BLaER1 treated with 17β-estradiol and CSF1 and Interleukin-3, amounts not matched to agents 10 nM and 100 nM (cell line): ENCODE results near the gene KAT8.
A peak's percentile ranks its signal among the peaks of the same experiment; 100 is the strongest.
"Not testable (repeated sequence)": the region's sequence is repeated elsewhere in the genome, so short reads cannot be mapped to it uniquely, and the experiment has no call there.

Source experiments
- H3K27ac ChIP-seq, 11 experiments: shearing (Covaris generic); formaldehyde crosslinking; 2 replicates each; pipeline ENCODE4 v1.8.1; 2022
- H3K27me3 ChIP-seq, 11 experiments: shearing (Covaris generic); formaldehyde crosslinking; 2 replicates each; pipeline ENCODE4 v1.8.1; 2022
- H3K36me3 ChIP-seq, 11 experiments: shearing (Covaris generic); formaldehyde crosslinking; 2 replicates each; pipeline ENCODE4 v1.8.1; 2022
- H3K4me1 ChIP-seq, 10 experiments: shearing (Covaris generic); formaldehyde crosslinking; 2 replicates each; pipeline ENCODE4 v1.8.1; 2022
- H3K4me2 ChIP-seq, 11 experiments: shearing (Covaris generic); formaldehyde crosslinking; 2 replicates each; pipeline ENCODE4 v1.8.1; 2022
- H3K4me3 ChIP-seq, 10 experiments: shearing (Covaris generic); formaldehyde crosslinking; 2 replicates each; pipeline ENCODE4 v1.8.1; 2022
- H3K9ac ChIP-seq, 11 experiments: shearing (Covaris generic); formaldehyde crosslinking; 2 replicates each; pipeline ENCODE4 v1.8.1; 2022
- H3K9me3 ChIP-seq, 11 experiments: shearing (Covaris generic); formaldehyde crosslinking; replicated peaks in 1 of 11; 2 replicates each; pipeline ENCODE4 v1.8.1; 2022
- H4K20me1 ChIP-seq, 11 experiments: shearing (Covaris generic); formaldehyde crosslinking; 2 replicates each; pipeline ENCODE4 v1.8.1; 2022
- Cebpa-rat ChIP-seq, 11 experiments: shearing (Covaris generic); IDR thresholded peaks; 2 replicates each; pipeline ENCODE4 v1.8.1; 2022

The KAT8 gene

GRCh38 chr16:31143011-31143693 is 25.7 kb downstream of the KAT8 start:
- Histone ChIP-seq H4K20me1 (no peaks in the 10 kb centered on the region), H3K9ac (peak overlapping the region; percentile 68 to 86 (median 83); a peak in 21 of 22 replicates), H3K4me2 (peak overlapping the region; percentile 84 to 98 (median 95)), H3K36me3 (no peaks in the 10 kb centered on the region), H3K27ac (peak overlapping the region; percentile 74 to 88 (median 82); a peak in 21 of 22 replicates), H3K27me3 (no peaks in the 10 kb centered on the region), H3K4me3 (peak overlapping the region; percentile 48 to 71 (median 58); a peak in 18 of 20 replicates), H3K9me3 (no peaks in the 10 kb centered on the region), H3K4me1 (peaks cover 27 to 48% (median 38%) of the 10 kb centered on the region in 10 experiments)
- no peak for TF ChIP-seq Cebpa-rat (IDR thresholded peaks at IDR 0.05)

GRCh38 chr16:31143694-31144148 is 26.3 kb downstream of the KAT8 start:
- H3K4me1 ChIP-seq: peaks cover 27 to 49% (median 39%) of the 10 kb centered on the region in 10 experiments

GRCh38 chr16:31144418-31144817 is 27.0 kb downstream of the KAT8 start:
- H3K4me1 ChIP-seq: peaks cover 33 to 49% (median 42%) of the 10 kb centered on the region in 10 experiments
- H3K4me2 ChIP-seq, H3K36me3 ChIP-seq, H3K9ac ChIP-seq, H3K4me3 ChIP-seq, H3K27me3 ChIP-seq, H3K27ac ChIP-seq, H4K20me1 ChIP-seq, H3K9me3 ChIP-seq: not testable (repeated sequence)

More at GRCh38 chr16:31143694-31144148, 26.3 kb downstream of the KAT8 start:
- no peak for TF ChIP-seq Cebpa-rat (IDR thresholded peaks at IDR 0.05)
- Histone ChIP-seq H3K4me2 (0 out of 22 replicates have a peak overlapping the region, but pooled peaks of 1 of the 11 experiments have one; percentile 98), H3K27me3 (no peaks in the 10 kb centered on the region), H3K36me3 (no peaks in the 10 kb centered on the region), H3K9me3 (no peaks in the 10 kb centered on the region), H3K9ac (no peak overlapping the region), H3K27ac (no peak overlapping the region), H4K20me1 (no peaks in the 10 kb centered on the region), H3K4me3 (no peak overlapping the region)

GRCh38 chr16:31145398-31145990 is 28.0 kb downstream of the KAT8 start:
- Histone ChIP-seq H4K20me1 (no peaks in the 10 kb centered on the region), H3K27me3 (no peaks in the 10 kb centered on the region), H3K9ac (no peak overlapping the region), H3K27ac (no peak overlapping the region), H3K4me1 (peaks cover 38 to 54% (median 46%) of the 10 kb centered on the region in 10 experiments), H3K4me2 (no peak overlapping the region), H3K4me3 (no peak overlapping the region), H3K36me3 (no peaks in the 10 kb centered on the region), H3K9me3 (no peaks in the 10 kb centered on the region)
- no peak for TF ChIP-seq Cebpa-rat (IDR thresholded peaks at IDR 0.05)

DNA sequence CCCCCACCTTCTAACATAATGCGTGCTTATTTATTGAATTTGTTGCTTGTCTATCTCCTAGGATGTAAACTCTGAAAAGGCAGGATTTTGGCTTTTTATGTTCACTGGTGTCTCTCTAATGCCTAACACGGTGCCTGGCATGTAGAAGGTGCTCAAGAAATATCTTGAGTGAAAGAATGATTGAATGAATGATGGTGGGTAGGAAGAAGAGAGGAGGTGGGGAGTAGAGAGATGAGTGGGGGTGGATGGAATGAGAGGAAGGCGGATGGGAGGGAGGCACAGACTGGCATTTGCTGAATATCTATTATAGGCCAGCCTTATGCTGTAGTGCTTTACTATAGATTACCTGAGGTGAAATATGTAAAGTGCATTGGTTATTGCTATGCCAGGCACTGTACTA is 30.1 kb downstream of the KAT8 start:
- H3K27me3 ChIP-seq: no peaks in the 10 kb centered on the region
- no peak overlapping the region for H3K4me2 ChIP-seq
- H3K9me3 ChIP-seq: no peaks in the 10 kb centered on the region
- H3K9ac ChIP-seq: no peak overlapping the region
- H3K4me3 ChIP-seq: no peak overlapping the region
- H3K4me1 ChIP-seq: peaks cover 32 to 56% (median 40%) of the 10 kb centered on the region in 10 experiments
- no peaks in the 10 kb centered on the region for H4K20me1 ChIP-seq
- H3K27ac ChIP-seq: no peak overlapping the region
- H3K36me3 ChIP-seq: no peaks in the 10 kb centered on the region
- no peak for TF ChIP-seq Cebpa-rat (IDR thresholded peaks at IDR 0.05)

DNA sequence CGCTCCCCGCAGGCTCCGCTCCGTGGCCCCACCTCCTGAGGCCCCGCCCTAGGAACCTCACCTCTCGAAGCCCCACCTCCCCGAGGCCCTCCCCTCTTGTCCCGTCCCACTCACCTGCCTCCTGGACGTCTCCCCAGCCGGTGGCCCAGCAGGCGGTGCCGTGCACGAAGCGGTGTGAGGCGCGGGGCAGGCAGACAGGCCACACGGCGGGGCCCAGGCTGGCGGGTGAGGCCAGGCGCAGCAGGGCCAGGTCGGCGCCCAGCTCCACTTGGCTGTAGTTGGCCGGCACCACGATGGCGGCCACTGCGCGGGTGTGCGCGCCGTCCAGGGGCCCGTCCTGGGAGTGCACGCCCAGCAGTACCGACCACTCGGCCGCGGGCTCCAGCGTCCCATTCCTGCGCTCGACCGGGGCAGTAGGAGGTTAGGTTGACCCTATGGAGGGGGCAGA is 30.8 kb downstream of the KAT8 start:
- peaks cover 25 to 49% (median 33%) of the 10 kb centered on the region in 10 experiments for H3K4me1 ChIP-seq
- H3K27me3 ChIP-seq: no peaks in the 10 kb centered on the region
- H3K9me3 ChIP-seq: no peaks in the 10 kb centered on the region
- H3K9ac ChIP-seq: no peak overlapping the region
- peak overlapping the region in 5 of 11 experiments; percentile 80 to 94 (median 87); a peak in 7 of 22 replicates for H3K4me2 ChIP-seq
- TF ChIP-seq Cebpa-rat (IDR thresholded peaks at IDR 0.05): no peak
- no peaks in the 10 kb centered on the region for H3K36me3 ChIP-seq
- H3K27ac ChIP-seq: no peak overlapping the region
- no peaks in the 10 kb centered on the region for H4K20me1 ChIP-seq
- H3K4me3 ChIP-seq: no peak overlapping the region

GRCh38 chr16:31148896-31149295 is 31.4 kb downstream of the KAT8 start:
- Histone ChIP-seq H3K4me1 (peaks cover 25 to 49% (median 33%) of the 10 kb centered on the region in 10 experiments), H3K27me3 (no peaks in the 10 kb centered on the region), H3K4me2 (peak overlapping the region; percentile 48 to 94 (median 72); a peak in 19 of 22 replicates), H3K36me3 (no peaks in the 10 kb centered on the region), H3K9me3 (no peaks in the 10 kb centered on the region), H4K20me1 (no peaks in the 10 kb centered on the region), H3K4me3 (peak overlapping the region in 4 of 10 experiments; percentile 15 to 42 (median 34); a peak in 4 of 20 replicates), H3K27ac (peak overlapping the region; percentile 18 to 77 (median 57); a peak in 17 of 22 replicates), H3K9ac (peak overlapping the region in 8 of 11 experiments; percentile 12 to 75 (median 60); a peak in 11 of 22 replicates)
- no peak for TF ChIP-seq Cebpa-rat (IDR thresholded peaks at IDR 0.05)

- H3K4me1 ChIP-seq: peaks cover 25 to 49% (median 33%) of the 10 kb centered on the region in 10 experiments
- H3K4me2 ChIP-seq: peak overlapping the region; percentile 48 to 94 (median 72)
- H3K9ac ChIP-seq: peak overlapping the region in 10 of 11 experiments; percentile 12 to 75 (median 54); a peak in 13 of 22 replicates
These were observed 31.9 kb downstream of the KAT8 start for GRCh38 chr16:31149332-31149731.

More at GRCh38 chr16:31149332-31149731, 31.9 kb downstream of the KAT8 start:
- H3K9me3 ChIP-seq: no peaks in the 10 kb centered on the region
- peak overlapping the region in 6 of 10 experiments; percentile 1 to 42 (median 27); a peak in 10 of 20 replicates for H3K4me3 ChIP-seq
- no peaks in the 10 kb centered on the region for H3K27me3 ChIP-seq
- H4K20me1 ChIP-seq: no peaks in the 10 kb centered on the region
- H3K36me3 ChIP-seq: no peaks in the 10 kb centered on the region
- H3K27ac ChIP-seq: peak overlapping the region; percentile 18 to 77 (median 57); a peak in 20 of 22 replicates
- TF ChIP-seq Cebpa-rat (IDR thresholded peaks at IDR 0.05): no peak
